OCI-LY3 (cell line): ENCODE measurements around the gene NOVA1.

Experiments
- H2AFZ ChIP-seq: fragments of 200-600, 300-600 bp; shearing (Covaris generic); 2 replicates; pipeline ENCODE4 v1.6.0; 2014; ENCODE audit warnings: antibody characterized with exemption, low read depth, low read length
- H3K27ac ChIP-seq: fragments of 200-600, 300-600 bp; sonication (generic); 2 replicates; pipeline ENCODE4 v1.5.1; 2014; ENCODE audit warnings: mild to moderate bottlenecking, low read length, moderate library complexity, mixed read lengths
- H3K27me3 ChIP-seq: fragments of 200-600, 300-600 bp; sonication (generic); 2 replicates; pipeline ENCODE4 v1.6.1; 2014; ENCODE audit warnings: low read depth, low read length, mixed read lengths
- H3K36me3 ChIP-seq: fragments of 200-600, 300-600 bp; sonication (generic); replicated peaks from 2 replicates; pipeline ENCODE3; 2014; ENCODE audit warnings: low read depth, low read length, mixed read lengths
- H3K4me1 ChIP-seq: fragments of 300-600, 200-600 bp; sonication (generic); 2 replicates; pipeline ENCODE4 v1.6.1; 2014; ENCODE audit warnings: low read length, mixed read lengths
- H3K4me2 ChIP-seq: fragments of 200-600, 300-600 bp; sonication (generic); 2 replicates; pipeline ENCODE4 v1.6.1; 2014; ENCODE audit warnings: low read length, mixed read lengths
- H3K4me3 ChIP-seq: fragments of 300-600, 200-600 bp; sonication (generic); 2 replicates; pipeline ENCODE4 v1.5.1; 2014; ENCODE audit warnings: antibody characterized with exemption, mild to moderate bottlenecking, low read length, moderate library complexity
- H3K79me2 ChIP-seq: fragments of 300-600, 200-600 bp; shearing (Covaris generic); 2 replicates; pipeline ENCODE4 v1.6.1; 2014; ENCODE audit warnings: mild to moderate bottlenecking, low read length, mixed read lengths
- H3K9ac ChIP-seq: fragments of 300-600, 200-600 bp; shearing (Covaris generic); 2 replicates; pipeline ENCODE4 v1.6.0; 2014; ENCODE audit warnings: mild to moderate bottlenecking, low read length, moderate library complexity
- H3K9me3 ChIP-seq: fragments of 200-600, 300-600 bp; shearing (Covaris generic); 2 replicates; pipeline ENCODE4 v1.6.1; 2014; ENCODE audit warnings: low read length, mixed read lengths; ENCODE audit not compliant: insufficient read depth
- H4K20me1 ChIP-seq: fragments of 200-600, 300-600 bp; sonication (generic); 2 replicates; pipeline ENCODE4 v1.6.1; 2016; ENCODE audit warnings: low read length, mixed read lengths; ENCODE audit not compliant: insufficient read depth
- EZH2phosphoT487 ChIP-seq: fragments of 200-600 bp; shearing (Covaris generic); IDR thresholded peaks from 2 replicates; pipeline ENCODE4 v1.6.1; 2018; ENCODE audit warnings: antibody characterized with exemption, mixed run types, low read depth
- TF ChIP-seq, protein P1 (sequence below): fragments of 200-600, 300-600 bp; sonication (generic); IDR thresholded peaks from 2 replicates; pipeline ENCODE4 v1.5.1; 2014; ENCODE audit warnings: antibody characterized with exemption, low read length, low read depth

The NOVA1 gene

DNA sequence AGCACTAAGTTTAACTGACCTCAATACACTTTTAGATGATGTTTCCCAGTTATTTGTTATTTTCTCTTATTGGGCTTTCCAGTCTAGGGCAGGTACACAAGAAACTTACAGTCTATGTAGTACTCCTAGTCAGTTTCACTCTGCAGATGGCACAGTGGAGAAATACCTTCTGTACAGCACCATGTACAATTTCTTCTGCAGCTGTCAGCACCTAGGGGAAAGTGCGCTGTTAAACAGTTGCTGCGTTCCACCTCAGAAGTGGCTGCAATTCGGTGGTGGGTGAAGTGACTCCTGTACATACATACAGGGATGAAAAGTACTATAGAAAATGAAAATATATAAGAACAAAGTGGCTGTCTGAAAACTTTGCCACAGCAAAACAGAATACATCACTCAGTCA, 48.3 kb downstream of the NOVA1 start:
- no peak overlapping the region for H3K9ac ChIP-seq
- no peaks in the 10 kb centered on the region for H3K79me2 ChIP-seq
- H3K27ac ChIP-seq, result no peak overlapping the region
- no peaks in the 10 kb centered on the region for H3K36me3 ChIP-seq
- TF ChIP-seq, protein P1, sequence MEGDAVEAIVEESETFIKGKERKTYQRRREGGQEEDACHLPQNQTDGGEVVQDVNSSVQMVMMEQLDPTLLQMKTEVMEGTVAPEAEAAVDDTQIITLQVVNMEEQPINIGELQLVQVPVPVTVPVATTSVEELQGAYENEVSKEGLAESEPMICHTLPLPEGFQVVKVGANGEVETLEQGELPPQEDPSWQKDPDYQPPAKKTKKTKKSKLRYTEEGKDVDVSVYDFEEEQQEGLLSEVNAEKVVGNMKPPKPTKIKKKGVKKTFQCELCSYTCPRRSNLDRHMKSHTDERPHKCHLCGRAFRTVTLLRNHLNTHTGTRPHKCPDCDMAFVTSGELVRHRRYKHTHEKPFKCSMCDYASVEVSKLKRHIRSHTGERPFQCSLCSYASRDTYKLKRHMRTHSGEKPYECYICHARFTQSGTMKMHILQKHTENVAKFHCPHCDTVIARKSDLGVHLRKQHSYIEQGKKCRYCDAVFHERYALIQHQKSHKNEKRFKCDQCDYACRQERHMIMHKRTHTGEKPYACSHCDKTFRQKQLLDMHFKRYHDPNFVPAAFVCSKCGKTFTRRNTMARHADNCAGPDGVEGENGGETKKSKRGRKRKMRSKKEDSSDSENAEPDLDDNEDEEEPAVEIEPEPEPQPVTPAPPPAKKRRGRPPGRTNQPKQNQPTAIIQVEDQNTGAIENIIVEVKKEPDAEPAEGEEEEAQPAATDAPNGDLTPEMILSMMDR, result no peak
- TF ChIP-seq EZH2phosphoT487, result no peak
- no peaks in the 10 kb centered on the region for H3K27me3 ChIP-seq
- H3K4me2 ChIP-seq, result no peak overlapping the region
- H3K9me3 ChIP-seq, result no peaks in the 10 kb centered on the region
- no peaks in the 10 kb centered on the region for H4K20me1 ChIP-seq
- H3K4me3 ChIP-seq, result no peak overlapping the region
- no peak overlapping the region for H2AFZ ChIP-seq
- no peaks in the 10 kb centered on the region for H3K4me1 ChIP-seq

DNA sequence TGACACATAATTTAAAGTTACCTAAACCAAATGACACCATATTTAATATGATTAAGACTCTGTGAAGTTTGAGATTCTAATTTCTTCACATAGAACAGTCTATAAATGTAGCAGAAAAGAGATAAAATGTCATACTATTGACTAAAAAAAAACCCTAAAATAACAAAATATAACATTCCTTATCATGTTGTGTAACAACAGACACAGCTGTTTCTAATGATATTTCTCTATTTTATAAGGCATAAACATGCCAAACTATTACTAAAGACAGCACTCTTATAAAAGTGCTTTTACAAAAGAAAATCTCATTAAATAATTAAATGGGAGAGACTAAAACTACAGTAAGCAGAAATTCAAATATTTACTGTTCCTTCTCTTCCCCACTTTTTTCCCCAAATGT, 49.4 kb downstream of the NOVA1 start:
- Histone ChIP-seq H3K27me3 (no peaks in the 10 kb centered on the region), H3K79me2 (no peaks in the 10 kb centered on the region), H3K9ac (no peak overlapping the region), H3K9me3 (no peaks in the 10 kb centered on the region), H3K27ac (no peak overlapping the region), H3K36me3 (no peaks in the 10 kb centered on the region), H4K20me1 (no peaks in the 10 kb centered on the region), H3K4me3 (no peak overlapping the region), H3K4me2 (no peak overlapping the region), H2AFZ (no peak overlapping the region), H3K4me1 (no peaks in the 10 kb centered on the region)
- TF ChIP-seq, protein P1, result no peak
- TF ChIP-seq EZH2phosphoT487, result no peak

DNA sequence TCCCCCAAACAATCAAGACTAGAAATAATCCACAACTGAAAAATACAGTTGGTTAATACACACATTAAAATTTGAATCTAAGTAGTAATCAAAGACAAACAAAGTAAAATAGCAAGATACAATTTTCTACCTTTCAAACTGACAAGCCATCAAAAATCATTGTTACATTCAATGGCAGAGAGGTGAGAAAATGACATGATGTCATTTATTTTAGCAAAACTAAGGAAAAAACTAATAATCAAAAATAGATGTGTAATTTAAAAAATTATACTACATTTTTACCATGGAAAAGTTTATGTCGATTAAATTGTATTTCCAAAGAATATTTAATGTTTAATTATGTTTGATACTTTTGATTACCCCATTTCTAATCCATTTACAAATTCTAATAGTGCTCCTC, 59.7 kb downstream of the NOVA1 start:
- Histone ChIP-seq H3K4me3 (no peak overlapping the region), H3K9ac (no peak overlapping the region), H3K79me2 (no peaks in the 10 kb centered on the region), H3K9me3 (no peaks in the 10 kb centered on the region), H3K4me1 (no peaks in the 10 kb centered on the region), H3K27ac (no peak overlapping the region), H4K20me1 (no peaks in the 10 kb centered on the region), H3K4me2 (no peak overlapping the region), H3K36me3 (no peaks in the 10 kb centered on the region), H3K27me3 (no peaks in the 10 kb centered on the region), H2AFZ (no peak overlapping the region)
- TF ChIP-seq, protein P1, result no peak
- TF ChIP-seq EZH2phosphoT487, result no peak

DNA sequence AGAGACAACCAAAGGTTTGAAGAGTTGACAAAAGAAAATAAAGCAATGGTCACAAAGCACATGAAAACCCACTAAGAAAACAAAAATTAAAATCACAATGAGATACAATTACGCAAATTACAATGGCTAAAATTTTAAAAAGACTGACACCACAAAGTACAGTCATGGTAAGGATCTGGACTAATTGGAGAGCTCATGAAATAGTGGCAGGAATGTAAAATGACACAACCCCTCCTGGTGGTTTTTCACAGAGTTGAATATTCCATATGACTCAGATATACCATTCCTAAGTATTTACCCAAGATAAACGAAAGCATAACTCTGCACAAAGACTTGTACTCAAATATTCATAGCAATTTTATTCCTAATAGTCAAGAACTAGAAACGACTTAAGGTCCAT, 65.9 kb downstream of the NOVA1 start:
- Histone ChIP-seq H3K9me3 (0 out of 2 replicates have a peak, but pooled peaks cover 3% of the 10 kb centered on the region), H4K20me1 (no peaks in the 10 kb centered on the region), H3K4me3 (no peak overlapping the region), H3K79me2 (no peaks in the 10 kb centered on the region), H3K36me3 (no peaks in the 10 kb centered on the region), H3K27ac (no peak overlapping the region), H2AFZ (no peak overlapping the region), H3K4me1 (no peaks in the 10 kb centered on the region), H3K4me2 (no peak overlapping the region), H3K27me3 (no peaks in the 10 kb centered on the region), H3K9ac (no peak overlapping the region)
- TF ChIP-seq, protein P1, result no peak
- no peak for TF ChIP-seq EZH2phosphoT487
